Endometrium (tissue), 2 donors: Measurements from ENCODE around the gene CES4A.
A peak's percentile ranks its signal among the peaks of the same experiment; 100 is the strongest.
"Not testable (repeated sequence)": the region's sequence is repeated elsewhere in the genome, so short reads cannot be mapped to it uniquely, and the experiment has no call there.

Source experiments
- FAIRE-seq: peaks from 2 replicates; lab custom pipeline; 2012; peaks lifted over from hg19 to GRCh38; lab: Jason Lieb, UNC
- donor health status: control.
- donor health status: control.

The CES4A gene

DNA sequence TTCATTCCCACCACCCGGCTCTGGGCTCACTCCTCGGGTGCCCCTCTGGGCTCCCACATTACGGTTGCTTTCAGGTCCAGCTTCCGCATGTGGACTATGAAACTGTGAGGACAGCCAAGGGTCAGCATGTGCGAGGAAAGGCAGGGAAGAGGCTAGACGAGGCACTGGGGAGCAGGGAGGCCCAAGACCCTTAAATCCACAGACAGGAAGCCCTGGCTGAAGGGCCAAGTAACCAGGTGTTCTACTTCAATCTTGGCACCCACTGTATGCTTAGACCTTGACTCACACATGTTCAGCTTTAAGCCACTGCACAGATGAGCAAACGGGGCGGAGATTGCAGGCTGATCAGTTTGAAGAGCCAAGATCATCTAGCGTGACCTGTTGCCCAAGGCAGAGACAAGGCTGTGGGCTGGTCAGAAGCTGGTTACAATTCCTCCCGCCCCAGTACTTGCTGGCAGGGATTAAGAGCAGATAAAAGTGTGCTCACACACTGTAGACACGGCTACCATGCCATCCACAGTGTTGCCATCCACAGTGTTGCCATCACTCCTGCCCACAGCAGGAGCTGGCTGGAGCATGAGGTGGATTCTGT, at the start of gene CES4A:
CES4A (plus strand) TSS at position 393 of the 592 bp plus-strand sequence; CDS start at position 577, 184 bp downstream.
- no peak for FAIRE-seq

- FAIRE-seq, result no peak
Measured at GRCh38 chr16:66939366-66939765, 49.0 kb upstream of the CES4A start.

DNA sequence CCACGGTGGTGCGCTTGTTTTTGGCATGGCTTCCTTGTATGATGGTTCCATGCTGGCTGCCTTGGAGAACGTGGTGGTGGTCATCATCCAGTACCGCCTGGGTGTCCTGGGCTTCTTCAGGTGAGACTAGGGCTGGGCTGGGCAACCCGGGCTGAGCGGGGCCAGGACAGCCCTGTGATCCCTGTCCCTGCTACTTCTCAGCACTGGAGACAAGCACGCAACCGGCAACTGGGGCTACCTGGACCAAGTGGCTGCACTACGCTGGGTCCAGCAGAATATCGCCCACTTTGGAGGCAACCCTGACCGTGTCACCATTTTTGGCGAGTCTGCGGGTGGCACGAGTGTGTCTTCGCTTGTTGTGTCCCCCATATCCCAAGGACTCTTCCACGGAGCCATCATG, 48.2 kb upstream of the CES4A start:
- no peak for FAIRE-seq

DNA sequence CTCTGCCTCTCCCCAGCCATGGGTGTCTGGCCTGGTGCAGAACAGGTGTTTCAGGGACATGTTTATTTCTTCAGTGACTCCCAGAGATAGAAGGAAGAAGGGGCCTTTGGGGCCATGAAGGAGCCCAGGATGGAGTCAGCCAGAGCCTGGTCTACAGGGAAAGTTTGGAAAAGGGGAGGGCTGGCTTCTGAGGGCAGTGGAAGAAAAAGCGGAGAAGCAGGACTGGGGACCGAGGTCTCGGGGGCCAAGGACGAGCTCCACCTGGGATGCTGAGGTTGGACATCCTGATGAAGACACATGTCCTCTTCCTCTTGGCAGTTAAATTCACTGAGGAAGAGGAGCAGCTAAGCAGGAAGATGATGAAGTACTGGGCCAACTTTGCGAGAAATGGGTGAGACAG, 45.4 kb upstream of the CES4A start:
- FAIRE-seq, result no peak

DNA sequence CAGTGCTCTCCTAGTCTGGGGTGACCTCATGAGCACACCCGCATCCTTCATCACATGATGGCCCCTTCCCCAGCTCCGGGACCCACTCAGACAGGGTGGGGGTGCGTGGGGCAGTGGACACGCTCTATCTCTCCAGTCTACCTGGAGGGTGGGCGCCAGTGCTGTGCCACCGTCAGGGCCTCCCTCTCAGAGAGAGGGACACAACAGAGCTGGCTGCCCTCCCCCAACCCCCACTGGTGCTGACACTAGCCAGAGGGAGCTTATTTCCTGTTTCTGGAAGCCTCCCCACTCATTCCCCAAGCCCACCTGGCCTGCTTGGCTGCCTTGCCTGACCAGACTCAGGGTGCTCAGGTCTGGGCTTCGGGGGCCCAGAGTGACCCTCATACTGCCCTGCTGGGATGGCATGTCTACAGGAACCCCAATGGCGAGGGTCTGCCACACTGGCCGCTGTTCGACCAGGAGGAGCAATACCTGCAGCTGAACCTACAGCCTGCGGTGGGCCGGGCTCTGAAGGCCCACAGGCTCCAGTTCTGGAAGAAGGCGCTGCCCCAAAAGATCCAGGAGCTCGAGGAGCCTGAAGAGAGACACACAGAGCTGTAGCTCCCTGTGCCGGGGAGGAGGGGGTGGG, 44.8 kb upstream of the CES4A start:
- FAIRE-seq, result no peak

DNA sequence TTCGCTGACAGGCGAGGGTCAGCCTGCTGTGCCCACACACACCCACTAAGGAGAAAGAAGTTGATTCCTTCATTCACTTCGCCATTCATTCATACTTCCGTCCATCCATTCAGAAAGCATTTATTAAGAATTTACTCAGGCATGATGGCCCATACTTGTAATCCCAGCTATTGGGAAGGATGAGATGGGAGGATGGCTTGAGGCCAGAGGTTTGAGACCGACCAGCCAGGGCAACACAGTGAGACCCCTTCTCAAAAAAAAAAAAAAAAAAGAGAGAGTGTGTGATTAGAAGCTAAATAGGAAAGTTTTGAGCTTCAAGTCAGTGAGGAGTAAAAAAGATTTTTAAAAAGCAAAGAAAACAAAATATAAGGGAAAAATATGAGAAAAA, 44.3 kb upstream of the CES4A start:
- FAIRE-seq, result no peak

DNA sequence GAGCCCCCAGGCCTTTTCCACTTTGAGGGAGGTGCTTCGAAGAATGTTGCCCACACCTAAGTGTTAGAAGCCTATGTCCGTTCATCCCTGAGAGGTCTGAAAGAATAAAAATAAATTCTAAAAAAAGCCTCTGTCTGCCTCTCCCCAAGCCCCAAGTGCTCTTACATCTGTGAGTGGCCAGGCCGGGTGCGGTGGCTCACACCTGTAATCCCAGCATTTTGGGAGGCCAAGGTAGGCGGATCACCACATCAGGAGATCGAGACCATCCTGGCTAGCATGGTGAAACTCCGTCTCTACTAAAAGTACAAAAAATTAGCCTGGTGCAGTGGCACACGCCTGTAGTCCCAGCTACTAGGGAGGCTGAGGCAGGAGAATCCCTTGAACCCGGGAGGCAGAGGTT, 43.4 kb upstream of the CES4A start:
- not testable (repeated sequence) for FAIRE-seq

DNA sequence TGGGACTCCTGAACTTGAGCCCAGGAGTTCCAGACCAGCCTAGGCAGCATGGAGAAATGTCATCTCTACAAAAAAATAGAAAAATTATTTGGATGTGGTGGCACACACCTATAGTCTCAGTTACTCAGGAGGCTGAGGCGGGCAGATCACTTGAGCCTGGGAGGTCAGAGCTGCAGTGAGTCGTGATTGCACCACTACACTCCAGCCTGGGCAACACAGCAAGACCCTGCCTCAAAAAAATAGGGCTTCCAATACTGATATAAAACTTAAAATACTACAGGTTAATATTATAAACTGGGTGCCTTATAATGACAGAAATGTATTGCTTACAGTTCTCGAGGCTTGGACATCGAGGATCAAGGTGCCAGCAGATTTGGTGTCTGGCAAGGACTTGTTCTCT, 42.5 kb upstream of the CES4A start:
- no peak for FAIRE-seq

- FAIRE-seq, result no peak
Measured at GRCh38 chr16:66946541-66946940, 41.8 kb upstream of the CES4A start.

- no peak for FAIRE-seq
Measured at GRCh38 chr16:66946974-66947301, 41.5 kb upstream of the CES4A start.

DNA sequence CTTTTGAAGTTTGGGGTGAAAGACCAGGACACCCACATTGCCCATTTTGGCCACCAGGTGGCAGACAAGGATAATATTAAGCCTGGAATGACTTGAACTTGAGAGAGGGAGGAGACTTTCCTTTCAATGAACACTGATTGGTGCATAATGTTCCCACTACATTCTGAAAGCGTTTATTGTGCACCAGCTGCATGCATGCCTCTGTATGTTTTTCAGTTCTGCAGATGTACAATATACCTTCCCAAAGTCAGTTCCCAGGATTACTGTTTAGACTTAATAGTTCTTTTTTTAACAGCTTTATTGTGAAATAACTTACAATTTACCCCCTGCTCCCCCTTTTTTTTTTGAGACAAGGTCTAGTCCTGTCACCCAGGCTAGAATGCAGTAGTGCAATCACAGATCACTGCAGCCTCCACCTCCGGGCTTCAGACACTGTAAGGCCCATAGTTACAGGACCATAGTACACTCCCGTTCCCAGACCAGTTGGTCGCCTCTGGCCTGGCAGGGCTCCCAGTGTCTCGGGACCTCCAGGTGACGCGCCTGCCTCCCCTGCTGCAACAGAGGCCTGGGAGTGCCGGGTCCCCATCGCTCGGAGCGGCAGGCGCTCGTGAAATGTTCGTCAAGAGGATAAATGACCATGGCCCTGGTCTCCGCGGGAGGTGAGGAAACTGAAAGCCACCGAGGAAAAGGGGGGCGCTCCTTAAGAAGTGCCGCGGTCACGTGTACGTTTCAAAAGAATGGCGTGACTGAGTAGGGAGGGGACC, 40.9 kb upstream of the CES4A start:
- FAIRE-seq, result peak; percentile 80

GRCh38 chr16:66948134-66948836, 40.1 kb upstream of the CES4A start:
- no peak for FAIRE-seq

- no peak for FAIRE-seq
Measured at GRCh38 chr16:66948837-66949225, 39.6 kb upstream of the CES4A start.

- FAIRE-seq, result no peak
Measured at GRCh38 chr16:66949472-66949871, 38.9 kb upstream of the CES4A start.

- FAIRE-seq, result no peak
Measured at GRCh38 chr16:66950437-66950836, 38.0 kb upstream of the CES4A start.

GRCh38 chr16:66950971-66951790, 37.2 kb upstream of the CES4A start:
- no peak for FAIRE-seq

- no peak for FAIRE-seq
Measured at GRCh38 chr16:66952430-66953110, 35.8 kb upstream of the CES4A start.

DNA sequence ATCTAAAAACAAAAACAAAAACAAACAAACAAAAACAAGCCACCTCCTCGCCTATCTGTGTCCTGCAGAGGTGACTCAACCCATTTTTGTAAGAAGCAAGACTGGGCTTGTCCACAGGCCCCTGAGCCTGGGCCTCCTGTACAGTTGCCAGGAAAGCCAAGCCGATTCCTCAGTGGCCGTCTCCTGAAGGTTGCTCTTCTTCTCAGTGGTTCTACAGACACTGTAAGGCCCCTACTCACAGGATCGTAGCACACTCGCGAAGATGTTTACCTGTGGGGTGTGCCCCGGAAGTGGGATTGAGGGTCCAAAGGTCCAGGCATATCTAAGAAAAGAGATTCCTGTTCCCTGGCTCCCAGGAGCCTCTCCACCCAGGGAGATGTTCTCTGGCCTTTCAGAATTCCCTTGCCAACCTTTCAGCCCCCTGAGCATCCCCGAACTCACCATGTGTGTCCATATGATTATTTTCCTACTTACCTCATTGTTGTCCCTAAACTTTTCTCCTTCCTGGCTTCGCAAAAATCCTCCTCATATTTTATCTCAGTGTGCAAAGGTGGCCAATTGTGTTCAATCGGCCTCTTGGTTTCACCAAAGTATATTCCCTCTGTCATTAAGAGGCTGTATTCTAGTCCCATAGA, 34.8 kb upstream of the CES4A start:
- no peak for FAIRE-seq

GRCh38 chr16:66954097-66954659, 34.2 kb upstream of the CES4A start:
- no peak for FAIRE-seq

- FAIRE-seq, result not testable (repeated sequence)
Measured at GRCh38 chr16:66955363-66956153, 32.8 kb upstream of the CES4A start.
